GM19438 (cell line): ENCODE measurements around the gene CDIP1.
A peak's percentile ranks its signal among the peaks of the same experiment; 100 is the strongest.

Experiments
- ATAC-seq: cut with Tn5 transposase; IDR thresholded peaks from one replicate; pipeline ENCODE4 v1.9.1; 2021; ENCODE audit warnings: low read depth; ENCODE audit not compliant: unreplicated experiment

Gene CDIP1

DNA sequence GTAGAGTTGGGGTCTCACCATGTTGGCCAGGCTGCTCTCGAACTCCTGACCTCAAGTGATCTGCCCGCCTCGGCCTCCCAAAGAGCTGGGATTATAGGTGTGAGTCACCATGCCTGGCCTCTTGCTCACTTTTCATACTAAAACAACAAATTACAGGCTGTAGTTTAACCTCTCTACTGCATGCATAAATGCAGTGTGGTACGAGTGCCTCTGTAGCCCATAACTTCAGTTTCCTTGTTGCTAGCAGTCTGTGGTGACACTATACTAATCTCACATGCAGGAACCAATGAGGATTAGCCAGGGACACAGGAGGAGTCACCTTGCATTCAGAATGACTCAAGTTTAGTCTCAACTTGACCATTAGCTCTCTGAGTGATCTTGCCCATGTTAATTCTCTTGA lies 42.3 kb downstream of the CDIP1 start:
- ATAC-seq = no peak

GRCh38 chr16:4495766-4496165 lies 42.8 kb downstream of the CDIP1 start:
- no peak for ATAC-seq

DNA sequence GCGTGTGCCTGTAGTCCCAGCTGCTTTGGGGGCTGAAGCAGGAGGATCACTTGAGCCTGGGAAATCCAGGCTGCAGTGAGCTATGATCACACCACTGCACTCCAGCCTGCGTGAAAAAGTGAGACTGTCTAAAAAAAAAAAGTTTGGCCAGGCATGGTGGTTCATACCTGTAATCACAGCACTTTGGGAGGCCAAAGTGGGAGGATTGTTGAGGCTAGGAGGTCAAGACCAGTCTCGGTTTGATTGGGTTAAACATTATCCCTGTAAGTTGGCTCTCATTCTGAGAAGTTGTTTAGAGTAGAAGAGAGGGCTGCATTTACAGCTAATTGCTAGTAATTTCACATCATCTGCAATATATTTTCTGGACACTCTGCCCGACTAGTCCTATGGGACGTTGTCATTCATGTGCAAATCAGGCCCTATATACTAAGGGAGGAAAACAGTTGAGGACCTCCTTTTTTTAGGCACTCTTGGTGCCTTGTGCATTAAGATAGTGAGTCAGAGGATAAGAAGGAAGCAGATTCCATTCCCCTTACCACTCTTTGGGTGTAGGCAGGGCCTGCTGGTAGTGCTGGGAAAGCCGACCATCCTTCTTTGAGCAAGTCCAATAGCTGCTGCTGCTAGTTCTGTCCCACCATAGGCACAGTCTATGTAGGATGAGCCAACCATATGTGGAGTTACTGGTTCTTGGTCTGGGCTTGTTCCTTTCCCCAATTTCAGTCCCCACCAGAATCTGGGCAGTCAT lies 43.7 kb downstream of the CDIP1 start:
- ATAC-seq = no peak

- ATAC-seq = no peak
Observed at GRCh38 chr16:4491898-4492297, 46.7 kb downstream of the CDIP1 start.

GRCh38 chr16:4489030-4489429 lies 49.5 kb downstream of the CDIP1 start:
- no peak for ATAC-seq

DNA sequence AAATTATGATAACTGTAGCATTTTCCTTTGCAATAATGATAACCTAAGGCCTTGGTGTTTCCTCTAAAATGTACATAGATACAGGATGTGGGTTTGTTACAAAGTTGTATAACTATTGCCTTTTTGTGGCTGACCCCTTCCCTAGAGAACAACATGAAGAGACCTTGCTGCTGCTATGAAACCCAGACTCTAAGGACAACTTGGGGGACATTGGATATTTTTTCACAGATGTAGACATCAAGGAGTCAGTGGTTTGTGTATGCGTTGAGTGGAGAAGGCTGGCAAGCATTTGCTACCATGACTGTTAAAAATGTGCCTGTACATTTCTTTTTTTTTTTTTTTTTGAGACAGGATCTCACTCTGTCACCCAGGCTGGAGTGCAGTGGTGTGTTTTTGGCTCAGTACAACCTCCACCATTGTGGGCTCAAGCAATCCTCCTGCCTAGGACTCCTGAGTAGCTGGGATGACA lies 50.0 kb downstream of the CDIP1 start:
- ATAC-seq = no peak

GRCh38 chr16:4487955-4488498 lies 50.5 kb downstream of the CDIP1 start:
- no peak for ATAC-seq

- no peak for ATAC-seq
Observed at GRCh38 chr16:4486126-4486893, 52.3 kb downstream of the CDIP1 start.

GRCh38 chr16:4481963-4482362 lies 56.6 kb downstream of the CDIP1 start:
- no peak for ATAC-seq

DNA sequence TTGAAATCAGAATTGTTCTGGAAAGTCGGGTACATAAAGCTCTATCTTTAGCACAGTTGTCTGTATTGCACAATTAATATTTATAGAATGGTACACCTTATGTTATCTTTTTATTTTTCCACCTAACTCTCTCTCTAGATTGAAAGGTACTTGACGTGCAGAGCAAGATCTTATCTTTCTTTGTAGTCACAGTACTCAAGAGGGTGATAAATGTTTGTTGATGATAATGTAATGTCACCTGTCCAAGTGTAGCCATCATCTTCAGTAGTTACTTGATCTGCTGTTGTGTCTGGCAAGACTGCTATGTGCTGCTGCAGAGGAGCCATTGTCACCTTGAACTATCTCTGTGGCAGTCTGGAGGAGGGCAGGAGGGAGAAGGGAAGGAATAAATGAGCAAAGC lies 57.0 kb downstream of the CDIP1 start:
- no peak for ATAC-seq

GRCh38 chr16:4477966-4478365 lies 60.6 kb downstream of the CDIP1 start:
- no peak for ATAC-seq

DNA sequence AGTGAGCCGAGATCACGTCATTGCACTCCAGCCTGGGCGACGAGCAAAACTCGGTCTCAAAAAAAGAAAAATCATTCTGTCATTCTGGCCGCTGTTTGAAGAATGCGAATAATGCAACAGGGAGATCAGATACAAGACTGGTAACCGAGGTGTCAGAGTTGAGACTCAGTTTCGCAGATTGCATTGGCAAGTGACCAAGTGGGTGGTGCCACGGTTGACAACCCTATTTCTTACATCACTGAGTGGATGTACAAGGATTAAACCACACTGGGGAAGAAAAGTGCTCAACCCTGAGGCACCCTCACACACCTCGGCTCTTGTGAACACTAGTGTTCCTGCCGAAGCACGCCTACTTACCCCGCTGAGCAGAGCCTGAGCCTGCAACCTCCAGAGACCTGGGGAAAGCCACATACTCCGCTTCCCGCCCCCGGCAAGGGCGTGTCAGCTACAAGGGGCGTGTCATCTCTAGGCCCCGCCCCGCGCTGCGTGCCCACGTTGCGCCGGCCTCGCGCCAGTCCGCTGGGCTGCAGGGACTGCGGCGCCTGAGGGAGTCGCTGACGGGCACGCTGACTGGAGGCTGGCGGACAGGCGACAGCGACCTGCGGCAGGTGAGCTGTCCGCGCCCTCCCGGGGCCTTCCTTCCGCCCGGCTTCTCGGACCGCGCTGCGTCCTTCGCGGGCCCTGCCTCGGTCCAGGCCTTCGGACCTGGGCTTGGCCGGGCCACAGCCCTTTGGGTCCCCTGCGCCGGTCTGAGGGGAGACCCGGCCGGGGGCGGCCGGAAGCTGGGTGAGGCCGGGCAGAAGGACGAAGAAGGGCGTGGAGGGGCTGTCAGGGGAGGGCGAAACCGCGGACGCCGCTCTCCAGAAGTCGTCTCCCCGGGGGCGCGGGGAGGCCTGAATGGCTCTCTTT lies 62.4 kb downstream of the CDIP1 start, which contains the start of gene HMOX2:
Gene HMOX2 (plus strand): TSS at position 519 of the 909 bp plus-strand sequence. CDS start 29,127 bp downstream, outside the sequence.
- peak; percentile 85 for ATAC-seq

DNA sequence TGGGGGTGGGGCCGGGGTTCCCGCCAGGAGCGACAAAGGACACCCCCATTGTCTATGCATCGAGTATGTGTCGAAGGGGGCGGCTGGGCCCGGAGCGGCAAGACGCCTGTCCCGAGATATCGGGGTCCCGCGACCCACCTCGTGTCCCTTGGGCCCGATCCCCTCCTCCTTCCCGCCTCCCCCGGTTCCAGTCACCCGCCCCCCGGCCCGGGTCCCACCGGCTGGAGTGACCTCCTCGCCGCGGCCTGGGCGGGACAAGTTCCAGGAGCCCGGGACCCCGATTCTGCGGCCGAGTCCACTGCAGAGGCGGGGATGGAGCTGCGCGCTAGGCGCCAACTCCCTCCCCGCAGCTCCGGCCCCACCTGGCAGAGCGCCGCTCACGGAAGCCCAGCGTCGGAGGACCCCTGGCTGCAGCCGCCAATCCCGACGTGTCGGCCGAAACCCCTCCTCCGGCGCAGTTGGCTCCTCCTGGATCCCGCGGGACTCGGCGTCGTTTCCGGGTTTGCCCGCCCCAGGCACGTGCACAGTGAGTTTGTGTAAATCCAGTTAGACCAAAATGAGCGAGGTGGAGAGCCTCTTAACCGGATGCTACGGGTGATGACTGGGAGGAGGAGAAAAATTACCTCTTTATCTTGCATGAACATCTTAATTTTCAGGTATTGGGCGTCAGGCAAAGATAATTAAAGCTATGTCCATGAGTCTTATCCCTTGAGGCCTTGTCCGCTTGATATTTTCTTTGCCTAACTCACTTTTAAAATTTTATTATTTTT lies 64.2 kb downstream of the CDIP1 start, which contains the start of gene NMRAL1:
Gene NMRAL1 (minus strand): TSS at position 434 of the 770 bp plus-strand sequence. CDS start 493 bp downstream, outside the sequence.
- ATAC-seq = no peak

- no peak for ATAC-seq
Observed at GRCh38 chr16:4472880-4473279, 65.7 kb downstream of the CDIP1 start.

- no peak for ATAC-seq
Observed at GRCh38 chr16:4471869-4472268, 66.7 kb downstream of the CDIP1 start.

- no peak for ATAC-seq
Observed at GRCh38 chr16:4468972-4469371, 69.6 kb downstream of the CDIP1 start.

- ATAC-seq = no peak
Observed at GRCh38 chr16:4467916-4468315, 70.7 kb downstream of the CDIP1 start.

- no peak for ATAC-seq
Observed at GRCh38 chr16:4465977-4466779, 72.4 kb downstream of the CDIP1 start.
